Medulla oblongata (tissue), 1 donor: Measurements from ENCODE around the gene MESP1.
"Not testable (repeated sequence)": the region's sequence is repeated elsewhere in the genome, so short reads cannot be mapped to it uniquely, and the experiment has no call there.

Experiments used
- DNase-seq: peaks from one replicate; pipeline ENCODE4 v3.0.0-alpha.2; 2015; ENCODE audit errors: extremely low spot score

MESP1 gene

DNA sequence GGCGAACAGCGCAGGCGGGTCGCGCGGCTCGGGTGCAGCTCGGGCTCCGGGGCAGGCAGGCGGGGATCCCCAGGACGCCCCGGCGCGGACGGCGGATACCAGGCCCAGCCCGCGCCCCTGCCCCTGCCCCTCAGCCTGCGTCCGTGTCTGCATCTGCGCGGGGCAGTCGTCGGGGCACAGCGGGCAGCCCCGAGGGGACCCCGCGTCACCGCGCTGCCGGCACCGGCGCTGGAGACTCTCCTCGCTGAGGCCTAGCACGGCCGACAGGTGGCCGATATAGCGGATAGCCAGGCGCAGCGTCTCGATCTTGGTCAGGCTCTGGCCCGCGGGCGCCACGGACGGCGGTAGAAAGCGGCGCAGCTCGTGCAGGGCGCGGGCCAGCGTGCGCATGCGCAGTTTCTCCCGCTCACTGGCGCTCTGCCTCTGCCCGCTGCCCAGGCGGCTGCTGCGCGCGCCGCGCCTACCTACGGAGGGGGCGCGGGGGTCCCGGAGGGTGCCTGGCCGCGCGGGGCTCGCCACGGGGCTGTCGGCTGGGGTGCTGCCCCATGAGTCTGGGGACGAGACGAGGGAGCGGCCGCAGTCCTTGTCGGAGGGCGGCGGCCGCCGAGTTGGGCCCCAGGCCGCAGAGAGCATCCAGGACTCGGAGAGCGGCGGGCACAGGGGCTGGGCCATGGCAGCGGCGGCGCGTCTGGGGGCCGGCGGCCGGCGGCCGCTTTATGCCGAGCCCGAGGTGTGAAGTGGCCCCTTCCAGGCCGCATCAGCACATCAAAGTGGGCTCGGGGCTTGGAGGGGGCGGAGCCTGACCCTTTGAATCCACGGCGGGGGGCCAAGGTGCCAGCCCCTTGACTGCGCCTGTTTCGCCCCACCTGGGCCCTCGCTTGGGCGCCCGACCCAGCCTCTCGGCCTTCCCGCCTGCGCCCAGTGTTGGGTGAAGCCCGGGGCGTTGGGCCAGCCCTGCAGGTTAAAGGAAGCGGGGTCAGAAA is at the start of gene MESP1:
Gene MESP1 (minus strand): TSS at position 690 of the 983 bp plus-strand sequence. CDS start 18 bp downstream, at position 672.
- DNase-seq, result peak; percentile 88

- no peak for DNase-seq
Measured at GRCh38 chr15:89799918-89800498, 49.0 kb upstream of the MESP1 start.

- no peak for DNase-seq
Measured at GRCh38 chr15:89799011-89799911, 48.2 kb upstream of the MESP1 start.

DNA sequence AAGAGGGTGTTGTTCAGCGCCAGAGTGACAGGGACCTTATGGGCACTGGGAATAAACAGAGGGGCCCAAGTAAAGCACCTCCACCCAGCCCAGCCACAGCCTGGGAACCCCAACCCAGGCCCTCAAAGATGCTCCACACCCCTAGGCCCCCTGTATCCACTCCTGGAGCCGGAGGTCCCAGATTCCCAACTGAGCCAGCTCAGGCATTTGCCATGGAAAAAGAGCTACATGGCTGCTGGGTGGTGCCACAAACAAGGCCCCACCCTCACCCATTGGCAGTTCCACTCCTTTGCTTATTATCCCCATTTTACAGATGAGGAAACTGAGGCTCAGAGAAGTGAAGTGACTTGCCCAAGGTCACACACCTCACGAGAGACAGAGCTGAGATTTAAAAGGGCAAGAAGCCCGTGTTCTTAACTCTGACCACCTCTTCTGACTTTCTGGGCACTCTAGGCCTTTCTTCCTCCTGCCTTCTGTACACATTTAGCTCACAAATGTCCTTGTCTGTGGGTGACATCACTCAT is 46.7 kb upstream of the MESP1 start:
- no peak for DNase-seq

GRCh38 chr15:89795996-89796395 is 44.9 kb upstream of the MESP1 start:
- DNase-seq, result no peak

DNA sequence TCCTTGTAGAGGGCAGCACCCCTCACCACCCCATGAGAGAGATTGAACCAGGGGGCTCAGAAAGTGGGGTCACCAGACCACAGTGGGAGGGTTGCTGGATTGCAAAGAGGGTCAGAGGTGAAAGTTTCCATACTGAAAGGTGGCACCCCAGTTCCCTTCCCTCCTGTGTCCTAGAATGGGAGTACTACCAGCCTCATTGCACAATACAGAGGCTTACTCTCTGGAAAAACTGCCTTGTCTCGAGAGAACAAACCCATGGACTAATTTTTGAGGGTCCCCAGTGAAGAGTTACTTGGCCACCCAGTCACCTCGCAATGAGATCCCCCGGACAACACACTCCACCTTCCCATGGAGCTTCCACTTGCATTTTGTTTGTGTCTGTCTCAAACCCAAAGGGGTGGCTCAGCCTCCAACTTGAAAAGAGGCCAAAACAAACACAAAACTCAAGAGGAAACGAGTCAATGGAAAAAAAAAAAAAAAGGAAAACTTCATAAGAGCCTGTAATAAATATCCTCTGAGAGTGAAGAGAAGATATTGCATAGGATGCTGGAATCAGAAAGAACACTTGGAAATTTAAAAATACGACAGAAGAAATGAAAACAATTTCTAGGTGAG is 43.7 kb upstream of the MESP1 start:
- DNase-seq, result no peak

GRCh38 chr15:89792106-89792805 is 41.2 kb upstream of the MESP1 start:
- no peak for DNase-seq

- DNase-seq, result no peak
Measured at GRCh38 chr15:89790661-89791060, 39.6 kb upstream of the MESP1 start.

GRCh38 chr15:89790206-89790605 is 39.2 kb upstream of the MESP1 start:
- DNase-seq, result no peak

DNA sequence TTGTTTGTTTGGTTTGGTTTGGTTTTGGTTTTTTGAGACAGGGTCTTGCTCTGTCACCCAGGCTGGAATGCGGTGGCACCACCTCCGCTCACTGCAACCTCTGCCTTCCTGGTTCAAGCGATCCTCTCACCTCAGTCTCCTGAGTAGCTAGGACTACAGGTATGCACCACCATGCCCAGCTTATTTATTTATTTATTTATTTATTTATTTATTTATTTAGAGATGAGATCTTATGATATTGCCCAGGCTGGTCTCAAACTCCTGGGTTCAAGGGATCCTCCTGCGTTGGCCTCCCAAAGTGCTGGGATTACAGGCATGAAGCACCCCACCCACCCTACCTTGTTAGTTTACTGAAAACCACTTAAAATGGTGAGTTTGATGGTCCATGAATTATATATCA is 37.5 kb upstream of the MESP1 start:
- DNase-seq, result not testable (repeated sequence)

GRCh38 chr15:89787944-89788343 is 36.9 kb upstream of the MESP1 start:
- no peak for DNase-seq

DNA sequence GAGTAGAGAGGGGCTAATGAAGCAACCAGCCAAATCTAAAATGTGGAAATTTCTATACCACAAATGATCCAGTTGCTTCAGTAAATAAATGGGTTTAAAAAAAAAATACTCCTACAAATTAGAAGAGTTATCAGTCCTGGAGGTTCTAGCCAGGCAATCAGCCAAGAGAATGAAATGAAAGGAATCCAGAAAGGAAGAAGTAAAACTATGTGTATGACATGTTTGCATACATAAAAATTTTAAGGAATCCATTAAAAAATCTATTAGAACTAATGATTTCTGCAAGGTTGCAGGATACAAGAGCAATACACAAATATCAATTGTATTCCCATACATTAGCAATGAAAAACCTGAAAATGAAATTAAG is 34.7 kb upstream of the MESP1 start:
- no peak for DNase-seq

- no peak for DNase-seq
Measured at GRCh38 chr15:89785064-89785773, 34.2 kb upstream of the MESP1 start.

DNA sequence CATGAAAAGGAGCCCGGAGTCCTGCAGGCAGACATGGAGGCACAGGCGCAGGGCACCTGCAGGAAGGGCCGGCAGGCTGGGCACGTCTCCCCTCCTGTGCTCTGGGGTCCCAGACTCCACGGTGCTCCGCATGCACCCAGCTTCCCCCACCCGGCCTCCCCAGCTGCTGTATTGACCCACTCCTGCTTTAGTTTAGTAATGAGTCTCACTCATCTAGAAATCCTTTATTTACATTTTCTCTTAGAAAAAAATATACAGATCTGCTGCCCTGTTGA is 33.6 kb upstream of the MESP1 start:
- DNase-seq, result no peak

- no peak for DNase-seq
Measured at GRCh38 chr15:89783861-89784685, 33.0 kb upstream of the MESP1 start.

GRCh38 chr15:89783111-89783860 is 32.2 kb upstream of the MESP1 start:
- DNase-seq, result no peak

DNA sequence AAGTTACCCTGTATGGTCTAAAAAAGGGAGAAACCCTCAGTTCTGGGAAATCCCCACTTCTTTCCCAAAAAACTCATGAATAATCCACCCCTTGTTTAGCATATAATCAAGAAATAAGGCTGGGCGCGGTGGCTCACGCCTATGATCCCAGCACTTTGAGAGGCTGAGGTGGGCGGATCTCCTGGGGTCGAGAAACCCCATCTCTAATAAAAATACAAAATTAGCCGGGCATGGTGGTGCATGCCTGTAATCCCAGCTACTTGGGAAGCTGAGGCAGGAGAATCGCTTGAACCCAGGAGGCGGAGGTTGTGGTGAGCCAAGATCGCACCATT is 31.5 kb upstream of the MESP1 start:
- DNase-seq, result not testable (repeated sequence)

GRCh38 chr15:89781891-89782618 is 31.0 kb upstream of the MESP1 start:
- DNase-seq, result no peak
